Measurements from ENCODE around the gene PHC3. TPM values are rescaled to one million over a fixed set of nuclear protein-coding genes. Genes with fewer than 3 reads are reported as not detected.

The PHC3 gene, protein sequence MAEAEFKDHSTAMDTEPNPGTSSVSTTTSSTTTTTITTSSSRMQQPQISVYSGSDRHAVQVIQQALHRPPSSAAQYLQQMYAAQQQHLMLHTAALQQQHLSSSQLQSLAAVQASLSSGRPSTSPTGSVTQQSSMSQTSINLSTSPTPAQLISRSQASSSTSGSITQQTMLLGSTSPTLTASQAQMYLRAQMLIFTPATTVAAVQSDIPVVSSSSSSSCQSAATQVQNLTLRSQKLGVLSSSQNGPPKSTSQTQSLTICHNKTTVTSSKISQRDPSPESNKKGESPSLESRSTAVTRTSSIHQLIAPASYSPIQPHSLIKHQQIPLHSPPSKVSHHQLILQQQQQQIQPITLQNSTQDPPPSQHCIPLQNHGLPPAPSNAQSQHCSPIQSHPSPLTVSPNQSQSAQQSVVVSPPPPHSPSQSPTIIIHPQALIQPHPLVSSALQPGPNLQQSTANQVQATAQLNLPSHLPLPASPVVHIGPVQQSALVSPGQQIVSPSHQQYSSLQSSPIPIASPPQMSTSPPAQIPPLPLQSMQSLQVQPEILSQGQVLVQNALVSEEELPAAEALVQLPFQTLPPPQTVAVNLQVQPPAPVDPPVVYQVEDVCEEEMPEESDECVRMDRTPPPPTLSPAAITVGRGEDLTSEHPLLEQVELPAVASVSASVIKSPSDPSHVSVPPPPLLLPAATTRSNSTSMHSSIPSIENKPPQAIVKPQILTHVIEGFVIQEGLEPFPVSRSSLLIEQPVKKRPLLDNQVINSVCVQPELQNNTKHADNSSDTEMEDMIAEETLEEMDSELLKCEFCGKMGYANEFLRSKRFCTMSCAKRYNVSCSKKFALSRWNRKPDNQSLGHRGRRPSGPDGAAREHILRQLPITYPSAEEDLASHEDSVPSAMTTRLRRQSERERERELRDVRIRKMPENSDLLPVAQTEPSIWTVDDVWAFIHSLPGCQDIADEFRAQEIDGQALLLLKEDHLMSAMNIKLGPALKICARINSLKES
- total RNA-seq = 31.4 and 32.4 TPM in 2 replicates

DNA sequence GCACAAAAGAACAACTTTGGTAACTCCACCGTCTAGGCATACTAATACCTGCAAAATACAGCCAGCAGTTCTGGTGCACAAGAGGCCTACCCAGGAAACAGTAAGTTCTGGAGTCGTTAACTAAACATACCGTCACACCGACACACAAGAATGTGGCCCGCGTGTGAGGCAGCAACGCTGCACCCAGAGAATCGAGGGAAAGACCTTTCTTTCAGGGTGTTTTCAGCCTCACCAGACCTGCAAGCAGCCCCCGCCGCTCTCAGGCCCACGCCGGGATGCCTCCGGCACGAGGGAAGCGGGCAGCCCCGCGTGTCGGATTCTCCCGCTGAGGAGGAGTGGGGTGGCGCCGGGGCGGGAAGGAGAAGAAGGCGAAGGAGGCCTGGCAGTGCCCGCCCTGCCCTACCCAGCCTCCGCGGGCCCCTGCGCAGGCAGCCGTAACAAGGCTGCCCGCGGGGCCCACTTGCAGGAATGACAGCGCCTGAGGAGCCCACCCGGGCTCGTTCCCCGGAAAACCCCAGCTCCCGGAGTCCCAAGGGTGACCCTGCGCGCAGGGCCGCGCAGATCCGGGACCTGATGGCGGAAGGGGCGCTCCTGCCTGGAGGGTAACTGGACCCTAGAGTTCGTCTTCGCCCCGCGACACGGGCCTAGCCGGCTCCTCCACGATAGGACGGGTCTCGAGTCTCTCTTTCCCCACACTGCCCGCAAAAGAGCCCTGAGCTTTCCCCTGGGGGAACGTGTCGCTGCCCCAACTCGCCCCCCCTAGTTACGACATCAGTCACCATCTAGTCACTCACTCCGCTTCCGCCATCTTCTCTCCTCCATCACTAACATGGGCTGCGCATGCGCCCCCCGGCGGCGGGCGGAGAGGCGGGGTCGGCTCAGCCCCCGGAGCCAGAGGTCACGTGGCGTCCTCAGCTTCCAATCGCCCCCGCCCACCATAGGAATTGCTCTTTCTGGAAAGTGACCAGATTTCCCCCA lies at the start of gene PHC3:
Gene PHC3 (minus strand): TSS at position 826 of the 978 bp plus-strand sequence. CDS start 18 bp downstream, at position 808.

DNA sequence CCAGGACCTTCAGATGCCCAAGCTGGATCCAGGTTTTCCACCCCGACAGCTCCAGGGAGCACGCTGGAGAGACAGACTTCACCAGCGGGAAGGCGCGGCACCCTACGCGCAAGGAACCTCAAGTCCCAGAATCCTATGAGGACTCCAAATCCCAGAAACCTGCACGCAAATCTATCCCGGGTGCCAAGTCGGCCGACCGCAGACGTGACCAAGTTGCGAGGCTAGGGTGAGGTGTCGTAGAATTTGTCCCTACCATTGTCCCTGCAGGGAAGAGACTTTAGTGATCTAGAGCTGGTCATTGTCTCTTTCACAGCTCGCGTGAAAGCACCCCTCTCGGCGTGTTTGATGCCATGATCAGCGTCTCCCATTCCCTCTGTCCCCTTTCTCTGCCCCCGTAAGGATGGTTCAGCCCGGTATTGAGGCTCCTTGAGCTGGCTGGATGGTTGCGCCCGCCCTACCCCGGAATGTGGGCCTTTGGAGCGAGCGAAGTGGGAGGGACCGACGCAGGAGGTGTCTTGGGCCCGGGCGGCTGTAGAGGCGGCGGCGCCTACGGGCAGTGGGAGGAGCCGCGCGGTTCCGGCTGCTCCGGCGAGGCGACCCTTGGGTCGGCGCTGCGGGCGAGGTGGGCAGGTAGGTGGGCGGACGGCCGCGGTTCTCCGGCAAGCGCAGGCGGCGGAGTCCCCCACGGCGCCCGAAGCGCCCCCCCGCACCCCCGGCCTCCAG lies 40.6 kb upstream of the PHC3 start, which contains the start of gene PRKCI:
Gene PRKCI (plus strand): TSS at position 501 of the 723 bp plus-strand sequence. CDS start 246 bp downstream, outside the sequence.

Other genes with a start within 250 kb of the PHC3 start
- 46.3 and 49.0 TPM in 2 replicates for gene SEC62, start 214.9 kb downstream of the PHC3 start, total RNA-seq
- gene GPR160, start 143.7 kb downstream of the PHC3 start, total RNA-seq = 0.29 and 0.33 TPM in 2 replicates
- gene PRKCI, start 40.7 kb upstream of the PHC3 start, total RNA-seq = 60.4 and 74.5 TPM in 2 replicates
- gene SKIL, start 176.0 kb upstream of the PHC3 start, total RNA-seq = 30.1 and 36.9 TPM in 2 replicates
- gene CLDN11, start 237.1 kb upstream of the PHC3 start, total RNA-seq = 211 and 779 TPM in 2 replicates